Rectal smooth muscle tissue (tissue), 1 donor: ENCODE measurements around the gene CIZ1.

ENCODE experiments used
- H3K27ac ChIP-seq: one replicate; pipeline ENCODE4 v1.7.0; 2013; ENCODE audit warnings: low read depth, low read length, inconsistent platforms
- H3K27me3 ChIP-seq: one replicate; pipeline ENCODE4 v1.7.0; 2013; ENCODE audit warnings: low read length; ENCODE audit not compliant: control insufficient read depth, insufficient read depth
- H3K36me3 ChIP-seq: one replicate; pipeline ENCODE4 v1.7.0; 2013; ENCODE audit warnings: low read length; ENCODE audit not compliant: control insufficient read depth, insufficient read depth
- H3K4me1 ChIP-seq: one replicate; pipeline ENCODE4 v1.7.0; 2013; ENCODE audit warnings: low read length; ENCODE audit not compliant: control insufficient read depth, insufficient read depth
- H3K4me3 ChIP-seq: one replicate; pipeline ENCODE4 v1.7.0; 2013; ENCODE audit warnings: low read length
- H3K9ac ChIP-seq: one replicate; pipeline ENCODE4 v1.7.0; 2013; ENCODE audit warnings: low read length

The CIZ1 gene

GRCh38 chr9:128125580-128126354 is 65.6 kb downstream of the CIZ1 start:
- no peak overlapping the region for H3K27ac ChIP-seq
- peaks cover 24% of the 10 kb centered on the region for H3K36me3 ChIP-seq
- H3K9ac ChIP-seq: no peak overlapping the region
- H3K4me3 ChIP-seq: peak overlapping the region; percentile 8
- H3K27me3 ChIP-seq: no peaks in the 10 kb centered on the region
- peaks cover 9% of the 10 kb centered on the region for H3K4me1 ChIP-seq

GRCh38 chr9:128124873-128125579 is 66.3 kb downstream of the CIZ1 start:
- H3K27me3 ChIP-seq: no peaks in the 10 kb centered on the region
- H3K9ac ChIP-seq: no peak overlapping the region
- H3K36me3 ChIP-seq: peaks cover 29% of the 10 kb centered on the region
- no peak overlapping the region for H3K4me3 ChIP-seq
- no peak overlapping the region for H3K27ac ChIP-seq
- peaks cover 9% of the 10 kb centered on the region for H3K4me1 ChIP-seq

- H3K36me3 ChIP-seq: peaks cover 29% of the 10 kb centered on the region
- no peaks in the 10 kb centered on the region for H3K27me3 ChIP-seq
- H3K4me1 ChIP-seq: peaks cover 9% of the 10 kb centered on the region
- H3K27ac ChIP-seq: no peak overlapping the region
- no peak overlapping the region for H3K9ac ChIP-seq
- H3K4me3 ChIP-seq: no peak overlapping the region
Observed at GRCh38 chr9:128124451-128124850, 66.9 kb downstream of the CIZ1 start.

GRCh38 chr9:128123451-128124080 is 67.8 kb downstream of the CIZ1 start:
- Histone ChIP-seq H3K9ac (no peak overlapping the region), H3K36me3 (peaks cover 29% of the 10 kb centered on the region), H3K4me3 (no peak overlapping the region), H3K27me3 (no peaks in the 10 kb centered on the region), H3K4me1 (peaks cover 9% of the 10 kb centered on the region), H3K27ac (no peak overlapping the region)

GRCh38 chr9:128122809-128123175 is 68.6 kb downstream of the CIZ1 start:
- H3K4me1 ChIP-seq: peaks cover 9% of the 10 kb centered on the region
- H3K9ac ChIP-seq: no peak overlapping the region
- no peaks in the 10 kb centered on the region for H3K27me3 ChIP-seq
- peaks cover 29% of the 10 kb centered on the region for H3K36me3 ChIP-seq
- no peak overlapping the region for H3K27ac ChIP-seq
- H3K4me3 ChIP-seq: no peak overlapping the region

GRCh38 chr9:128121924-128122808 is 69.2 kb downstream of the CIZ1 start:
- Histone ChIP-seq H3K27me3 (no peaks in the 10 kb centered on the region), H3K9ac (no peak overlapping the region), H3K36me3 (peaks cover 29% of the 10 kb centered on the region), H3K4me1 (peaks cover 9% of the 10 kb centered on the region), H3K4me3 (no peak overlapping the region), H3K27ac (no peak overlapping the region)

GRCh38 chr9:128121466-128121810 is 69.9 kb downstream of the CIZ1 start:
- no peak overlapping the region for H3K4me3 ChIP-seq
- no peak overlapping the region for H3K9ac ChIP-seq
- peaks cover 29% of the 10 kb centered on the region for H3K36me3 ChIP-seq
- peaks cover 9% of the 10 kb centered on the region for H3K4me1 ChIP-seq
- H3K27me3 ChIP-seq: no peaks in the 10 kb centered on the region
- no peak overlapping the region for H3K27ac ChIP-seq

- Histone ChIP-seq H3K27me3 (no peaks in the 10 kb centered on the region), H3K4me1 (peaks cover 5% of the 10 kb centered on the region), H3K36me3 (peaks cover 29% of the 10 kb centered on the region), H3K27ac (no peak overlapping the region), H3K4me3 (no peak overlapping the region), H3K9ac (no peak overlapping the region)
Observed at GRCh38 chr9:128120741-128121465, 70.5 kb downstream of the CIZ1 start.

- no peaks in the 10 kb centered on the region for H3K4me1 ChIP-seq
- H3K27ac ChIP-seq: no peak overlapping the region
- no peak overlapping the region for H3K4me3 ChIP-seq
- peaks cover 29% of the 10 kb centered on the region for H3K36me3 ChIP-seq
- H3K27me3 ChIP-seq: no peaks in the 10 kb centered on the region
- no peak overlapping the region for H3K9ac ChIP-seq
Observed at GRCh38 chr9:128120061-128120740, 71.2 kb downstream of the CIZ1 start.

GRCh38 chr9:128118971-128119665 is 72.3 kb downstream of the CIZ1 start:
- H3K4me3 ChIP-seq: no peak overlapping the region
- no peaks in the 10 kb centered on the region for H3K4me1 ChIP-seq
- H3K36me3 ChIP-seq: peaks cover 23% of the 10 kb centered on the region
- H3K27ac ChIP-seq: no peak overlapping the region
- H3K27me3 ChIP-seq: no peaks in the 10 kb centered on the region
- no peak overlapping the region for H3K9ac ChIP-seq

- H3K9ac ChIP-seq: no peak overlapping the region
- no peaks in the 10 kb centered on the region for H3K4me1 ChIP-seq
- H3K4me3 ChIP-seq: no peak overlapping the region
- no peaks in the 10 kb centered on the region for H3K27me3 ChIP-seq
- H3K27ac ChIP-seq: no peak overlapping the region
- peaks cover 20% of the 10 kb centered on the region for H3K36me3 ChIP-seq
Observed at GRCh38 chr9:128118472-128118857, 72.9 kb downstream of the CIZ1 start.
